Nasal cavity respiratory epithelium epithelial cell of viscerocranial mucosa (primary cell): ENCODE results near the gene UBA1. TPM values are rescaled to one million over a fixed set of nuclear protein-coding genes. Genes with fewer than 3 reads are reported as not detected.

Experiments used
- total RNA-seq: library from RNA; depleted of rRNA; stranded (reverse); fragments of >200 nt; gene quantifications from 2 replicates; pipeline ENCODE4 v1.2.3, GENCODE V29; 2014

UBA1 gene
- 99.5 and 156 TPM in 2 replicates for total RNA-seq

GRCh38 chrX:47193475-47194193, at the start of gene UBA1:
UBA1 (plus strand) TSS chrX:47193829; CDS start chrX:47198803, 4,974 bp downstream.

GRCh38 chrX:47144626-47145394, 48.8 kb upstream of the UBA1 start, which contains the start of the genes NDUFB11 and RBM10:
NDUFB11 (minus strand) TSS chrX:47144702; CDS start chrX:47144679, 23 bp downstream.
RBM10 (plus strand) TSS chrX:47145221; CDS start chrX:47147482, 2,261 bp downstream.

GRCh38 chrX:47218280-47218919, 24.8 kb downstream of the UBA1 start, which contains the start of gene CDK16:
CDK16 (plus strand) TSS chrX:47218681; CDS start chrX:47223558, 4,877 bp downstream.

GRCh38 chrX:47232803-47233332, 39.2 kb downstream of the UBA1 start, which contains the start of gene USP11:
USP11 (plus strand) TSS chrX:47233009; CDS start chrX:47233044, 35 bp downstream.

Other genes with a start within 250 kb of the UBA1 start
- under 0.01 and 0.28 TPM in 2 replicates for gene RGN, start 115.4 kb upstream of the UBA1 start, total RNA-seq
- gene NDUFB11, start 49.1 kb upstream of the UBA1 start, total RNA-seq, result 28.8 and 32.5 TPM in 2 replicates
- 31.4 and 50.2 TPM in 2 replicates for gene RBM10, start 48.6 kb upstream of the UBA1 start, total RNA-seq
- gene CDK16, start 24.9 kb downstream of the UBA1 start, total RNA-seq, result 85.8 and 151 TPM in 2 replicates
- gene USP11, start 39.2 kb downstream of the UBA1 start, total RNA-seq, result 7.5 and 14.6 TPM in 2 replicates
- gene ZNF157, start 176.7 kb downstream of the UBA1 start, total RNA-seq, result under 0.01 and 0.07 TPM in 2 replicates